ENCODE results near the gene PHF13. TPM values are rescaled to one million over a fixed set of nuclear protein-coding genes. Genes with fewer than 3 reads are reported as not detected.
A peak's percentile ranks its signal among the peaks of the same experiment; 100 is the strongest.

The PHF13 gene
- total RNA-seq, 2 donors from 2014 or later = 13.8 to 79.2 TPM

- WGBS = under 1% methylated on average over 33 of the region's 67 CpGs
- no peaks in the 10 kb centered on the region for H3K36me3 ChIP-seq
- H3K27ac ChIP-seq = peak overlapping the region; percentile 96 to 99
- intact Hi-C loops (cut with DNase I) = no loop called here
- no peaks in the 10 kb centered on the region for H3K9me3 ChIP-seq
- DNase-seq (ENCODE audit: low spot score) = no peak
- peaks cover 4% of the 10 kb centered on the region for H3K4me1 ChIP-seq (replicated peaks)
- no peaks in the 10 kb centered on the region for H3K27me3 ChIP-seq (replicated peaks; ENCODE audit: insufficient read depth)
- TF ChIP-seq POLR2AphosphoS5 (IDR thresholded peaks at IDR 0.05) = peak; percentile 47
- TF ChIP-seq, protein P1, sequence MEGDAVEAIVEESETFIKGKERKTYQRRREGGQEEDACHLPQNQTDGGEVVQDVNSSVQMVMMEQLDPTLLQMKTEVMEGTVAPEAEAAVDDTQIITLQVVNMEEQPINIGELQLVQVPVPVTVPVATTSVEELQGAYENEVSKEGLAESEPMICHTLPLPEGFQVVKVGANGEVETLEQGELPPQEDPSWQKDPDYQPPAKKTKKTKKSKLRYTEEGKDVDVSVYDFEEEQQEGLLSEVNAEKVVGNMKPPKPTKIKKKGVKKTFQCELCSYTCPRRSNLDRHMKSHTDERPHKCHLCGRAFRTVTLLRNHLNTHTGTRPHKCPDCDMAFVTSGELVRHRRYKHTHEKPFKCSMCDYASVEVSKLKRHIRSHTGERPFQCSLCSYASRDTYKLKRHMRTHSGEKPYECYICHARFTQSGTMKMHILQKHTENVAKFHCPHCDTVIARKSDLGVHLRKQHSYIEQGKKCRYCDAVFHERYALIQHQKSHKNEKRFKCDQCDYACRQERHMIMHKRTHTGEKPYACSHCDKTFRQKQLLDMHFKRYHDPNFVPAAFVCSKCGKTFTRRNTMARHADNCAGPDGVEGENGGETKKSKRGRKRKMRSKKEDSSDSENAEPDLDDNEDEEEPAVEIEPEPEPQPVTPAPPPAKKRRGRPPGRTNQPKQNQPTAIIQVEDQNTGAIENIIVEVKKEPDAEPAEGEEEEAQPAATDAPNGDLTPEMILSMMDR (IDR thresholded peaks at IDR 0.05) = peak in 1 of 4 experiments; percentile 15
- peak; percentile 39 for TF ChIP-seq POLR2A (IDR thresholded peaks at IDR 0.05)
- peak overlapping the region; percentile 100 for H3K4me3 ChIP-seq
Measured at GRCh38 chr1:6612641-6613360, 730 bp upstream of the PHF13 start.

- Histone ChIP-seq H3K4me3 (peak overlapping the region; percentile 100), H3K27me3 (replicated peaks; ENCODE audit: insufficient read depth) (no peaks in the 10 kb centered on the region), H3K36me3 (no peaks in the 10 kb centered on the region), H3K27ac (peak overlapping the region; percentile 97 to 99), H3K4me1 (replicated peaks) (peaks cover 4% of the 10 kb centered on the region), H3K9me3 (no peaks in the 10 kb centered on the region)
- DNase-seq (ENCODE audit: low spot score) = peak; percentile 56
- intact Hi-C loops (cut with DNase I) = no loop called here
- WGBS = 1% methylated on average over 81 of the region's 117 CpGs
- TF ChIP-seq, protein P1 (IDR thresholded peaks at IDR 0.05) = no peak
- TF ChIP-seq POLR2A (IDR thresholded peaks at IDR 0.05) (no peak), POLR2AphosphoS5 (IDR thresholded peaks at IDR 0.05) (no peak)
Measured at GRCh38 chr1:6614019-6614928, 743 bp downstream of the PHF13 start.

GRCh38 chr1:6614929-6615785, 1.6 kb downstream of the PHF13 start:
- Histone ChIP-seq H3K27me3 (replicated peaks; ENCODE audit: insufficient read depth) (no peaks in the 10 kb centered on the region), H3K4me3 (peak overlapping the region; percentile 100), H3K9me3 (no peaks in the 10 kb centered on the region), H3K27ac (peak overlapping the region; percentile 97 to 99), H3K36me3 (peaks cover 0 to 5% of the 10 kb centered on the region in 2 donors), H3K4me1 (replicated peaks) (peaks cover 4% of the 10 kb centered on the region)
- WGBS = under 1% methylated on average over 68 of the region's 82 CpGs
- TF ChIP-seq, protein P1 (IDR thresholded peaks at IDR 0.05) = no peak
- TF ChIP-seq POLR2AphosphoS5 (IDR thresholded peaks at IDR 0.05) = no peak
- no peak for TF ChIP-seq POLR2A (IDR thresholded peaks at IDR 0.05)
- no peak for DNase-seq (ENCODE audit: low spot score)
- intact Hi-C loops (cut with DNase I) = no loop called here

DNA sequence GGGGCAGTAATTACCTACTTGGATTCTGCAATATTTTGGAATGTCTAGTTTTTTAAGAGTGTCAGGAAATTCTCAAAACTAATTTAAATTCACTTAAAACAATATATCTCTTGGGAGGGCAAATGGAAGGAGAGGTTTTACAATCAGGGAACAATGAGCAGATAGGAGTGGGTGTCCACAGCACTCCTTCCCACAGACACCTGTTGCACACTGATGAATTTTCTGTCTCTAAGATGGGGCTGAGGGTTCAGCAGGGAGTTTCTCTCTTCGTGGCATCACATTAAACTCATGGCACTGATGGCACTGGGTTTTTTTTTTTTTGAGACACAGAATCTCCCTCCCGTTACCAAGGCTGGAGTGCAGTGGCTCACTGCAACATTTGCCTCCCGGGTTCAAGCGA, 5.5 kb downstream of the PHF13 start:
- H3K9me3 ChIP-seq = no peaks in the 10 kb centered on the region
- no peak overlapping the region for H3K4me3 ChIP-seq
- WGBS = 86% methylated on average over 4 of the region's 4 CpGs
- intact Hi-C loops (cut with DNase I) = no loop called here
- peaks cover 6% of the 10 kb centered on the region for H3K4me1 ChIP-seq (replicated peaks)
- no peak for DNase-seq (ENCODE audit: low spot score)
- H3K36me3 ChIP-seq = peaks cover 7 to 8% of the 10 kb centered on the region in 2 donors
- H3K27me3 ChIP-seq (replicated peaks; ENCODE audit: insufficient read depth) = no peaks in the 10 kb centered on the region
- TF ChIP-seq, protein P1 (IDR thresholded peaks at IDR 0.05) = no peak
- no peak for TF ChIP-seq POLR2A (IDR thresholded peaks at IDR 0.05)
- H3K27ac ChIP-seq = no peak overlapping the region

Data from prostate gland (tissue), 2 donors.